ENCODE results near the gene PELI3.

Gene PELI3

DNA sequence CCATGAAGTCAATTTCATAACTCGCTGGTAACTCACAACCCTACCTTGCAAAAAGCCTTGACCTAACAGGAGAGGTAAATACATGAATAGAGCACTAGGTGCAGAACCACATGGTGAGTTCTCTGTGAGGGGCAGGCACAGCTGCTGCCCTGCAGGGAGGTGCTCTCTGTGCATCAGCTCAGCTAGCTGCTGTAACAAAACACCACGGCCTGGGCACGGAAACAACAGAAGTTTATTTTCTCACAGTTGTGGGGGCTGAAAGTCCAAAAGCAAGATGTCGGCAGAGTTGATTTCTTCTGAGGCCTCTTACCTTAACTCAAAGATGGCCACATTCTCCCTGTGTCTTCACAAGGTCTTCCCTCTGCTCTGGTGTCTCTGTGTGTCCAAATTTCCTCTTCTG lies 15.0 kb upstream of the PELI3 start:
- ATAC-seq (ENCODE audit: insufficient read depth, low read depth): no peak
- TF ChIP-seq, protein P1, sequence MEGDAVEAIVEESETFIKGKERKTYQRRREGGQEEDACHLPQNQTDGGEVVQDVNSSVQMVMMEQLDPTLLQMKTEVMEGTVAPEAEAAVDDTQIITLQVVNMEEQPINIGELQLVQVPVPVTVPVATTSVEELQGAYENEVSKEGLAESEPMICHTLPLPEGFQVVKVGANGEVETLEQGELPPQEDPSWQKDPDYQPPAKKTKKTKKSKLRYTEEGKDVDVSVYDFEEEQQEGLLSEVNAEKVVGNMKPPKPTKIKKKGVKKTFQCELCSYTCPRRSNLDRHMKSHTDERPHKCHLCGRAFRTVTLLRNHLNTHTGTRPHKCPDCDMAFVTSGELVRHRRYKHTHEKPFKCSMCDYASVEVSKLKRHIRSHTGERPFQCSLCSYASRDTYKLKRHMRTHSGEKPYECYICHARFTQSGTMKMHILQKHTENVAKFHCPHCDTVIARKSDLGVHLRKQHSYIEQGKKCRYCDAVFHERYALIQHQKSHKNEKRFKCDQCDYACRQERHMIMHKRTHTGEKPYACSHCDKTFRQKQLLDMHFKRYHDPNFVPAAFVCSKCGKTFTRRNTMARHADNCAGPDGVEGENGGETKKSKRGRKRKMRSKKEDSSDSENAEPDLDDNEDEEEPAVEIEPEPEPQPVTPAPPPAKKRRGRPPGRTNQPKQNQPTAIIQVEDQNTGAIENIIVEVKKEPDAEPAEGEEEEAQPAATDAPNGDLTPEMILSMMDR (IDR thresholded peaks at IDR 0.05; ENCODE audit: borderline replicate concordance, extremely low read depth, low read length, poor library complexity, severe bottlenecking): no peak
- no peak for TF ChIP-seq EZH2 (IDR thresholded peaks at IDR 0.05; ENCODE audit: borderline replicate concordance, low read depth, low read length, severe bottlenecking)
- no peaks in the 10 kb centered on the region for H3K79me2 ChIP-seq (ENCODE audit: insufficient read depth, low read length)
- H3K27me3 ChIP-seq (ENCODE audit: insufficient read depth, low read length, poor library complexity): peaks cover 6% of the 10 kb centered on the region
- H3K36me3 ChIP-seq (ENCODE audit: insufficient read depth, low read length): no peaks in the 10 kb centered on the region
- H3K27ac ChIP-seq (ENCODE audit: low read length): no peak overlapping the region
- H3K4me3 ChIP-seq (ENCODE audit: low read depth in 1 of 2, low read length in 2 of 2): no peak overlapping the region
- H2AFZ ChIP-seq (ENCODE audit: low read depth, low read length): no peak overlapping the region
- DNase-seq: no peak
- H3K9me3 ChIP-seq (ENCODE audit: insufficient read depth, low read length, severe bottlenecking): no peaks in the 10 kb centered on the region
- H3K9ac ChIP-seq (ENCODE audit: low read depth, low read length): no peak overlapping the region
- H3K4me1 ChIP-seq (ENCODE audit: insufficient read depth, low read length): no peaks in the 10 kb centered on the region
- no peaks in the 10 kb centered on the region for H4K20me1 ChIP-seq (ENCODE audit: insufficient read depth, low read length)
- no peak overlapping the region for H3K4me2 ChIP-seq (ENCODE audit: insufficient read depth, low read length)

DNA sequence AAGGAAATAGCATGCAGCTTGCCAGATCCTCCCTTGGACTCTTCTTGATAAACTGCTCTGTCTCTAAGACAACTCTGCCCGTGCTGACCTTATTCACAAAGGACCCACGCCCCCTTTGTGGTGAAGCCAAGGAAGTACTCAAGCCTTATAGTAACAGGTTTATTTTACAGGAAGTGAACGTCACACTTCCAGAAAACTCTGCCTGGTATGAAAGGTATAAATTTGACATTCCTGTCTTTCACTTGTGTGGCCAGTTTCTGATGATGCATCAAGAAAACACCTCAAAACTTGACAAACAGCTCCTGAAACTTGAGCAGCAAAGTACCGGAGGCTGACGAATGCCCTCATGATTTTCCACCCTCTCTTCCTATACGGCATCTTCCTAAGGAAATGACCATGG lies 12.5 kb upstream of the PELI3 start:
- DNase-seq (no peak), ATAC-seq (ENCODE audit: insufficient read depth, low read depth) (no peak)
- TF ChIP-seq, protein P1 (IDR thresholded peaks at IDR 0.05; ENCODE audit: borderline replicate concordance, extremely low read depth, low read length, poor library complexity, severe bottlenecking): no peak
- TF ChIP-seq EZH2 (IDR thresholded peaks at IDR 0.05; ENCODE audit: borderline replicate concordance, low read depth, low read length, severe bottlenecking): no peak
- Histone ChIP-seq H3K9me3 (ENCODE audit: insufficient read depth, low read length, severe bottlenecking) (no peaks in the 10 kb centered on the region), H3K4me1 (ENCODE audit: insufficient read depth, low read length) (no peaks in the 10 kb centered on the region), H3K36me3 (ENCODE audit: insufficient read depth, low read length) (no peaks in the 10 kb centered on the region), H3K27ac (ENCODE audit: low read length) (no peak overlapping the region), H3K4me3 (ENCODE audit: low read depth in 1 of 2, low read length in 2 of 2) (no peak overlapping the region), H3K27me3 (ENCODE audit: insufficient read depth, low read length, poor library complexity) (peaks cover 6% of the 10 kb centered on the region), H3K4me2 (ENCODE audit: insufficient read depth, low read length) (no peak overlapping the region), H2AFZ (ENCODE audit: low read depth, low read length) (no peak overlapping the region), H3K79me2 (ENCODE audit: insufficient read depth, low read length) (no peaks in the 10 kb centered on the region), H3K9ac (ENCODE audit: low read depth, low read length) (no peak overlapping the region), H4K20me1 (ENCODE audit: insufficient read depth, low read length) (no peaks in the 10 kb centered on the region)

DNA sequence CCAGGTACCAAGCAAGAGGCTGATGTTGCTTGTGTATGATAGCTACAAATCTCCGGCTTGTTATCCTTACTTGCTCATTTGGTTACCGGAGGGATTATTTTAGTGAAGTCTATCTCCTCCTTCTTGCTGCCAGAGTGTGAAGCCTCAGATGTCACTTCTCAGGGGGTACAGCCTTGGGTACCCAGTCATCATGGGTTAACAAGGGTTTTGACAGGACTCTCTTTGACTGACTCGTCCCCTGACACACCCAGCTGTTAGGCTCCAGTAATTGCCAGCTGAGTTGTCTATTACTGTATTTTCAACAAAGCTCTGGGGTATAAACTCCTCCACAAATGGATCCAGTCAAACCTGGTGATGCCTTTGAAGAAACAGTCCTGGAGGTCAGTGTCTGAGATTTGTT lies 11.9 kb upstream of the PELI3 start:
- H3K4me2 ChIP-seq (ENCODE audit: insufficient read depth, low read length): no peak overlapping the region
- TF ChIP-seq, protein P1 (IDR thresholded peaks at IDR 0.05; ENCODE audit: borderline replicate concordance, extremely low read depth, low read length, poor library complexity, severe bottlenecking): no peak
- TF ChIP-seq EZH2 (IDR thresholded peaks at IDR 0.05; ENCODE audit: borderline replicate concordance, low read depth, low read length, severe bottlenecking): no peak
- ATAC-seq (ENCODE audit: insufficient read depth, low read depth): no peak
- H3K9me3 ChIP-seq (ENCODE audit: insufficient read depth, low read length, severe bottlenecking): no peaks in the 10 kb centered on the region
- peaks cover 6% of the 10 kb centered on the region for H3K27me3 ChIP-seq (ENCODE audit: insufficient read depth, low read length, poor library complexity)
- H3K36me3 ChIP-seq (ENCODE audit: insufficient read depth, low read length): no peaks in the 10 kb centered on the region
- no peaks in the 10 kb centered on the region for H3K4me1 ChIP-seq (ENCODE audit: insufficient read depth, low read length)
- no peaks in the 10 kb centered on the region for H3K79me2 ChIP-seq (ENCODE audit: insufficient read depth, low read length)
- no peaks in the 10 kb centered on the region for H4K20me1 ChIP-seq (ENCODE audit: insufficient read depth, low read length)
- DNase-seq: no peak
- no peak overlapping the region for H3K4me3 ChIP-seq (ENCODE audit: low read depth in 1 of 2, low read length in 2 of 2)
- H3K9ac ChIP-seq (ENCODE audit: low read depth, low read length): no peak overlapping the region
- no peak overlapping the region for H3K27ac ChIP-seq (ENCODE audit: low read length)
- no peak overlapping the region for H2AFZ ChIP-seq (ENCODE audit: low read depth, low read length)

DNA sequence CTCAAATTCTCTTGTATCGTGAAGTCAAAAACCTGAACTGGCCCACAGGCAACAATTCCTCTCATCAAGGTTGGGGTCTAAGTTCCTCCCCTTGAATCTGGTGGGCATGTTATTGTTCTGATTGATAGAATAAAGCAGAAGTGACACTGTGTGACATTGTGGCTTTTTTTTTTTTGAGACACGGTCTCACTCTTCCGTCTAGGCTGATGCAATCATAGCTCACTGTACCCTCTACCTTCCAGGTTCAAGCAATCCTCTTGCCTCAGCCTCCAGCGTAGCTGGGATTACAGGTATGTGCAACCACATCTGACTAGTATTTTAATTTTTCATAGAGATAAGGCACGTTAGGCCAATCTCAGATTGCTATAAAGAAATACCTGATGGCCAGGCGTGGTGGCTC lies 8.9 kb upstream of the PELI3 start:
- DNase-seq (no peak), ATAC-seq (ENCODE audit: insufficient read depth, low read depth) (no peak)
- Histone ChIP-seq H3K27ac (ENCODE audit: low read length) (no peak overlapping the region), H3K9me3 (ENCODE audit: insufficient read depth, low read length, severe bottlenecking) (no peaks in the 10 kb centered on the region), H3K4me2 (ENCODE audit: insufficient read depth, low read length) (no peak overlapping the region), H2AFZ (ENCODE audit: low read depth, low read length) (no peak overlapping the region), H3K4me3 (ENCODE audit: low read depth in 1 of 2, low read length in 2 of 2) (no peak overlapping the region), H3K36me3 (ENCODE audit: insufficient read depth, low read length) (no peaks in the 10 kb centered on the region), H4K20me1 (ENCODE audit: insufficient read depth, low read length) (no peaks in the 10 kb centered on the region), H3K79me2 (ENCODE audit: insufficient read depth, low read length) (no peaks in the 10 kb centered on the region), H3K4me1 (ENCODE audit: insufficient read depth, low read length) (no peaks in the 10 kb centered on the region), H3K27me3 (ENCODE audit: insufficient read depth, low read length, poor library complexity) (no peaks in the 10 kb centered on the region), H3K9ac (ENCODE audit: low read depth, low read length) (no peak overlapping the region)
- TF ChIP-seq, protein P1 (IDR thresholded peaks at IDR 0.05; ENCODE audit: borderline replicate concordance, extremely low read depth, low read length, poor library complexity, severe bottlenecking): no peak
- no peak for TF ChIP-seq EZH2 (IDR thresholded peaks at IDR 0.05; ENCODE audit: borderline replicate concordance, low read depth, low read length, severe bottlenecking)

Measured in DND-41 (cell line).